ENCODE data around the gene MAP2K7. TPM values are rescaled to one million over a fixed set of nuclear protein-coding genes. Genes with fewer than 3 reads are reported as not detected.
A peak's percentile ranks its signal among the peaks of the same experiment; 100 is the strongest.

Gene MAP2K7
- total RNA-seq, 4 donors from 2014 or later, result 11.1 to 31.2 (median 20.9) TPM

- H3K4me1 ChIP-seq, result peaks cover 0 to 79% (median 31%) of the 10 kb centered on the region in 4 donors
- H3K36me3 ChIP-seq, result peaks cover 0 to 19% (median 0%) of the 10 kb centered on the region in 3 donors
- no peaks in the 10 kb centered on the region for H3K9me3 ChIP-seq
- TF ChIP-seq EP300 (IDR thresholded peaks at IDR 0.05), result peak; percentile 72 to 79
- peak in 1 of 2 donors; percentile 40 for TF ChIP-seq POLR2A (IDR thresholded peaks at IDR 0.05)
- TF ChIP-seq CTCF (IDR thresholded peaks at IDR 0.05), result peak in 1 of 5 experiments; percentile 35
- H3K4me3 ChIP-seq, result peak within 1 kb of the TSS; percentile 56 to 93 (median 87)
- DNase-seq (ENCODE audit: low spot score in 2 of 2), result peak; percentile 93 to 95
- H3K27ac ChIP-seq, result peak within 1 kb of the TSS; percentile 62 to 93 (median 88)
- WGBS, 2 donors, result 12% methylated on average over 50 to 62 of the region's 62 CpGs
- peaks cover 0 to 43% of the 10 kb centered on the region in 2 donors for H3K27me3 ChIP-seq
Measured at GRCh38 chr19:7919610-7920518, 16.2 kb downstream of the MAP2K7 start, which contains the start of gene SNAPC2. Gene SNAPC2 (plus strand): TSS chr19:7920338. CDS start chr19:7920367, 29 bp downstream.

GRCh38 chr19:7920519-7921301 is 17.0 kb downstream of the MAP2K7 start:
- Histone ChIP-seq H3K27ac (peak overlapping the region; percentile 62 to 93 (median 88)), H3K4me3 (peak overlapping the region; percentile 56 to 93 (median 87)), H3K36me3 (peaks cover 0 to 19% (median 0%) of the 10 kb centered on the region in 3 donors), H3K27me3 (peaks cover 0 to 35% of the 10 kb centered on the region in 2 donors), H3K4me1 (peaks cover 0 to 87% (median 37%) of the 10 kb centered on the region in 4 donors), H3K9me3 (no peaks in the 10 kb centered on the region)
- peak in 1 of 2 donors; percentile 74 for TF ChIP-seq EP300 (IDR thresholded peaks at IDR 0.05)
- TF ChIP-seq CTCF (IDR thresholded peaks at IDR 0.05), result peak in 1 of 5 experiments; percentile 14
- peak in 1 of 2 donors; percentile 54 for TF ChIP-seq POLR2A (IDR thresholded peaks at IDR 0.05)
- 2% methylated on average over 44 to 53 of the region's 62 CpGs for WGBS, 2 donors
- peak; percentile 100 for DNase-seq (ENCODE audit: low spot score in 2 of 2)

- no peak for DNase-seq (ENCODE audit: low spot score in 2 of 2)
- peaks cover 0 to 84% (median 34%) of the 10 kb centered on the region in 4 donors for H3K4me1 ChIP-seq
- 30 to 33% methylated on average over 16 to 17 of the region's 17 CpGs for WGBS, 2 donors
Measured at GRCh38 chr19:7921302-7921966, 17.8 kb downstream of the MAP2K7 start.

More at GRCh38 chr19:7921302-7921966, 17.8 kb downstream of the MAP2K7 start:
- Histone ChIP-seq H3K36me3 (peaks cover 0 to 19% (median 0%) of the 10 kb centered on the region in 3 donors), H3K27ac (peak overlapping the region in 3 of 4 donors; percentile 66 to 93 (median 90)), H3K4me3 (peak overlapping the region; percentile 35 to 85 (median 55)), H3K9me3 (no peaks in the 10 kb centered on the region), H3K27me3 (peaks cover 0 to 28% of the 10 kb centered on the region in 2 donors)
- TF ChIP-seq EP300 (IDR thresholded peaks at IDR 0.05) (no peak), POLR2A (IDR thresholded peaks at IDR 0.05) (no peak), CTCF (IDR thresholded peaks at IDR 0.05) (no peak)
